SK-N-DZ (cell line): ENCODE results near the gene PAX8.
"Not testable (repeated sequence)": the region's sequence is repeated elsewhere in the genome, so short reads cannot be mapped to it uniquely, and the experiment has no call there.

Experiments used
- DNase-seq: peaks from one replicate; pipeline ENCODE4 v3.0.0-alpha.2; 2015; ENCODE audit warnings: low spot score

Gene PAX8

DNA sequence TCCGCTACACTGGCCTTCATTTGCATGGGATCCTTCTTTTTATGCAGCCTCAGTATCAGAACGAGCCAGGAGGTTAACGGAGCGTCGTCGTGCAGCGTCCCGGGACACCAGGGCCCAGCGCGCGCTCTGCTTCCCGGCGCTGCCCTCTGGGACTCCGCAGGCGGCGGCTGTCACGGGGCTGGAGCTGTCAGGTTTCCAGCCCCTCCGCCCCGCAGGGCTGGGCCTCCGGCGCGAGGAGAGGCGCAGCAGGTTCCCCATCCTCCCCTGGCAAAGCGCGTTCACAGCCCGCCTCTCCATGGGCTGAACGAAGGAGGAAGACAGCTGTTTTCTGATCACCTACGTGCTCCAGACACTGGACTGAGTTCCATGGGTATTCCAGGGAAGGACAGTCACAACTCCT, 12.5 kb upstream of the PAX8 start:
- DNase-seq, result no peak

DNA sequence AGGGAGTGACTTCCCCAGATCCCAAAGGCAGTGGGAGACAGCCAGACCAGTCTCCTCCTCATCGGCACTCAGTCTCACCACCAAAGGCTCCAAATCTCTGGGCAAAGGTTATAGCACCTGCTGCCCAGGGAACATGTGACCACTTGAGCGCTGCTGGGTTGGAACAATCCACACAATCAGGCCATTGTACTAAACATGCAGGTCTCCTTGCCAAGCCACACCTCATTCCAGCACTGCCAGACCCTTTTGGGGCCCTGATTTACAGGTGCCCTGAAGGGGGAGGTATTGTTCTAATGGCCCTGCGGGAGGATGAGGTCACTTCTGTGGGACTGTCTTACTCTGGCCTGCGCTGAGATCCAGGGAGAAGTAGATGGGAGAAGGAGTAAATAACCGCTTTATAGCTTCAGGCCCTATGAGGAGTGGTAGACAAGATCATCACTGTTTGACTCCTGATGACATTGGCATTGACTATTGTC, 10.0 kb upstream of the PAX8 start:
- DNase-seq, result not testable (repeated sequence)

DNA sequence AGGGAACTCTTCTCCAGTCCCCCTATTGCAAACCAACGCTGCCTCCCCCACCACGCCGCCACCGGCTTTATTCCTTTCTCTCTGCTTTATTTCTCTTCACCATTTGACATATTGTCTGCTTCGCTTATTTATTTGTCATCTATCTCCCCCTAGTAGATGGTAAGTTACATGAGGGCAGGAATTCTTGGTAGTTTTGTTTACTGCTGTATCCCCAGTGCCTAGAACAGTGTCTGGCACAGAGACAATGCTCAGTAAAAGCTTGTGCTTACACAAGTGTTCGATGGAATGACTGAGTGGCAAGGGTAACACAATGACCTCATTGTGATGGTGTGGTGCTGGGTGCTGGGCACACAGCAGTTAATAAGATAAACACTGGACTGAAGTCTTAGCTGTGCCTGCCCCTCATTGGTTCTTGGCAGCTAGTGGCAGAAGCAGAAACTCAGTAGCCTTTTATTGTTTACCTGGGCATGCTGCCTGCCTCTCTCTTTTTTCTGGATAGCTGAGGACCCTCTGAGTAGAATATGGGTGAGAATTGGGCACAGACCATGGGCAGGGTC, 9.5 kb upstream of the PAX8 start:
- DNase-seq, result not testable (repeated sequence)

DNA sequence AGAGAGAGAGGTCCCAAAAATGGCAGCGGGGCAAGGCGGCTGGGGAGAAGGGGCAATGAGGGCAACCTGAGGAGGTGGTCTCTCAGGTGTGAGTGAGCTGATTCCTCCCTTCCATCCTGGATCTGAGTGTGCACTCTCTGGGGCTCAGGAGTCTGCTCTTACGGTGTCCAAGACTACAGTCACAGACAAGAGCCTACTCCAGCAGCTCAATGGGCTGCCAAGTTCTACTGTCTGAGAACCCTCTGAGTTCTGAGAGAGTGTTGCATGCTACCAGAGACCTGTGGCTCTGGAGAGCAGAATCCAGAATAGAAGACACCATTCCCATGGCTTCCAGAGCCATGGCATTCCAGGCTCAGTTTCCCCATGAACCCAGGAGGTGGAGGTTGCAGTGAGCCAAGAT, 7.1 kb upstream of the PAX8 start:
- no peak for DNase-seq

DNA sequence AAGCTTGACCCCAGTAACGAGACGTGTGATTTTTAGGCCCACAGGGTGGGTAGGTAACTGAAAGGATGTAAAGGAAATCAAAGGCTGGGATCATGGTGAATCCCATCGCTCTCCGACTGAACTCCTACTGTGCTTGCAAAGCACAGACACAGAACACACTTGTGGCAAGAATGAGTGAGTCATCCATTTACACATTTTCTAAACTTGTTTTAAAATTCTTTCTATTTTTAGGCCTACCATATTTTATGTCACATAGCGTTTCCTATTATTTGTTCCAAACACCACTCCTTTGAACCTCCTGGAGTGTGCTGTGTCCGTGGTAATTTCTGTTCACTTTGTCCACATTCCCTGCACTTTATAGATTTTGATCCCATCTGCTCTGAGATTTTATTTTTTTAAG, 6.3 kb upstream of the PAX8 start:
- DNase-seq, result not testable (repeated sequence)

DNA sequence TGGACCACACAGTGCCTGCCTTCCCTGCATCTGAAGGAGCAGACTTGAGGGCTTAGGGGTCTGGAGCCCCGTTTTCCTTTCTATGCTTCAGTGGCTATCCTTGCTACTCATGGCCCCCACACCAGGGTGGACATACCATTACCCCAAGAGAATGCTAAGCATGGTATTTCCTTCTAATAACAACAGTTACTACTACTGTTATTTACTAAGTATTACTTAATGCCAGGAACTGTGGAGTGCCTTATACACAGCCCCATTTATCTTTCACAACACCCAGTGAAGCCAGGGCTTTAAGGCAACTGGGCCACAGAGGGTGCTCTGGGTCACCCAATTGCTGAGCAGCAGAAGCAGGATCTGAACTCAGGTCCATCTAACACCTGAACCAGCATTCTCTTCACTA, 5.8 kb upstream of the PAX8 start:
- DNase-seq, result no peak

DNA sequence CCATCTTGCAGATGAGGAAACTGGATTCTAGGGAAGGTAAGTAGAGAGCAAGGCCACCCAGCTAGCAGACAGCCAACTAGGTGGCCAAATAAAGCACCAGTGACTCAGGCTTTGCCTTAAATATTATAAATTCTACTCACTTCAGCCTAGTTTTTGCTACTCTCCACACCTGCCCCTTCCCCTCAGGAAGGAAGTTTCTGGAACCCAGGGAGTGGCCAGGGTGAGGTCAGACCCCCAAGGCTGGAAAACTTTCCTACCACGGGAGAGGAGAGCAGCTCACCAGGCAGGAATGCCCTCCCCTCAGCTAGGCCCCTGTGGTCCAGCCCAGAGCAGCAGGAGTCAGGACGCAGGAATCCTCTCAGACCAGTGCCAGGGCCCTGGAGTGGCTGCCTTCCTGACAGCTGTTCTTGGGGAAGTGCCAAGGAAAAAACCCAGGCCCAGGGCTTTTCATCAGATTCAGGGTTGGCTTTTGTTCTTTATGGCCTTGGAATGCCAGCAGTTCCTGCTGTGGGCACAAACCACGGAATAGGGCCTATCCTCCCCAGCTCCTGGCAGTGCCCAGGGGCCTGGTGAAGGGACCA, 5.1 kb upstream of the PAX8 start:
- no peak for DNase-seq

DNA sequence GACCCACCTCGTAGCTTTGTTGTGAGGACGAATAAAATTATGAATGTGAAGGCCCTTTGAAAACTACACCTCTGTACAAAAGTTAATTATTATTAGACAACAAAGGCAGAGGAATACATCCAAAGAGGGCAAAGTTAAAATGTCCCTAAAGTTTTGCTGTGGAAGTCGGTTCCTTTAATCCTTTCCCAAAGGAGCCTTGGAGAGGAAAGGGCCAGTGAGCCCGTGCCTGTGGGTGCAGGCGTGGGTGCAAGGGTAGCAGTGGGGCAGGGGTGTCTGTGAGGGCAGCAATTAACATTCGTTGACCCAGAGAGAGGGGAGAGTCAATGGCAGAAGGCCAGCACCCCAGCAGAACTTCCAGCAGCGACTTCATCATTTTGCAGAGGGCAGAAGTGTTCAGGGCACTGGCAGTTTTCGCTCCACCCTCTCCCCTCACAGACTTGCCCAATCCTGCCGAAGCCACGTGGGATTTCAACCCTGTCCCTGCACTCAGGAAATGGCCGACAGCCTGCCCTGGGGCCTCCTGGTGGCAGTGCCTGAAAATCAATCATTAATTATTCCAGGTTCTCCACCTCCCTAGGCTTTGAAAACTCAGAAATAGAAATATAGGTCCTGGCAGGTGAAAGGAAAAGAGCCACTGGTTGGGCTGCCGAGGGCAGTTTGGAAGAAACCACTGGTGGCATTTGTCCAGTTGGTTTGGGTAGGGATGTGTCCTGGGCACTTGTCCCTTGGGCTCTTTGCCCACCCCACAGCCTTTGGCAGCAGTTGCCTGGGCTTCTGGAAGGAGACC, 4.2 kb upstream of the PAX8 start:
- no peak for DNase-seq

DNA sequence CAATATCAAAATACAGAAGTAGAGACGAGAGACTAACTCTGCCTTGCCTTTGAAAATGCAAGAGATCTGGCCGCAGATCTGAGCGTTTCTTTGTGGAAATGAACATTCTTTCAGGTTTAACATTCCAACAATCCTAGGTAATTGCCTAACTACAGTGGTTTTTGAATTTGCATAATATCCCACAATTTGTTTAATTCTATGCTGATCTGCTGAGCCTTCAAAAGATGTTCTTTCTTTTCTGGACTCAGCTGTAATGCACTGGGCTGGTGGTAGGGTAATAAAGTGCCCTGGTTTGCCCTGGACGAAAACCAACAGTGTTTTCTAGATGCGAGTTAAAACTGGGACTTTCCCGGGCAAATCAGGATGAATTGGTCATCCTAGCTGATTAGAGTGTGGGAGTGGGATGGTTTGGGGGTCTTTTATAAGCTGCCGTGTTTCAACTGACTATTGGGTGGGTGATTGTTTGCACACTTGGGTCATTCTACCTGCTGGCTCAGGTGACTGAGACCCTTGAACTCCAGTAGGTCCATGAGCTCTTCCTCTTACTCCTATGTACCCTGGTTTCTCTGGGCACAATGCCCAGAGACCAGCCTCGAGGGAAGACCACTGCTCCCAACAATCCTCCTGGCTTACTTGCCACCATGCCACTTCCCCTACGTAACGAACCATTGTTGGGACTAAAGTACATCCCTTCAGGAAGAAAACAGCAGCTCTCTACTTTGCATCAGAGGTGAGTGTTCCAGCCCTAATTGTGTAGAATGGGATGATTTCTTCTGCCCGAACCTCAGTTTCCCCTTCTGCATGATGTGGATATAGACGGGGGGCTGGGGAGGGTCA, 3.4 kb upstream of the PAX8 start:
- no peak for DNase-seq

DNA sequence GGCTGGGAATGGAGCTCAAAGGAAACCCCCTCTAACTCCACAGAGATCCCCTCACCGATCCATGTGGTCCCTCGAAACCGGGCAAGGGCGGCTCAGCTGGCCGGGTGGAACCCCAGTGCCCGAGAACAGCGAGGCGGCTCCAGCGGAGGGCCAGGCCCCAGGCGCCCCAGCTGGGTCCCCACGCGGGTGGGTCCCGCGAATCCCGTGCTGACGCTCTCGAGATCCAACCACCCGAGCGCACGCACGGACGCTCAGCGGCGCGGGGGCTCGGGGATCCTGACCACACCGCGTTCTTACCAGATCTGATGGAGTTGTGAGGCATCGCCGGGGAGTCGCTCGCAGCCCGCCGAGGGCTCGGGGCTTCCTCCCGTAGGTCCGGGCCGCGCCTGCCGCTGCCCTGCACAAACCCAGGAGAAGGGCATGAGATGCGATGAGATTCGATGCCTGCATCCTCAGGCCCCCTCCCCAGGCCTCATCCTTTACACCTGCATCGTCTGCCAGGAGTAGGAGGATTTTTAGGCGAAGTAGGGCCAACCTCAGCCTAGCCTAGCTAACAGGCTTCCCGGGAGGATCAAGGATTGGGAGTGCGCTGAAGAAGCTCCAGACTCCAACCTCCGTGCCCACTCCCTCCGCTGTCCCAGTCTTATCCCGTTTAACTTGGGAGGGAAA, 514 bp downstream of the PAX8 start:
- no peak for DNase-seq

DNA sequence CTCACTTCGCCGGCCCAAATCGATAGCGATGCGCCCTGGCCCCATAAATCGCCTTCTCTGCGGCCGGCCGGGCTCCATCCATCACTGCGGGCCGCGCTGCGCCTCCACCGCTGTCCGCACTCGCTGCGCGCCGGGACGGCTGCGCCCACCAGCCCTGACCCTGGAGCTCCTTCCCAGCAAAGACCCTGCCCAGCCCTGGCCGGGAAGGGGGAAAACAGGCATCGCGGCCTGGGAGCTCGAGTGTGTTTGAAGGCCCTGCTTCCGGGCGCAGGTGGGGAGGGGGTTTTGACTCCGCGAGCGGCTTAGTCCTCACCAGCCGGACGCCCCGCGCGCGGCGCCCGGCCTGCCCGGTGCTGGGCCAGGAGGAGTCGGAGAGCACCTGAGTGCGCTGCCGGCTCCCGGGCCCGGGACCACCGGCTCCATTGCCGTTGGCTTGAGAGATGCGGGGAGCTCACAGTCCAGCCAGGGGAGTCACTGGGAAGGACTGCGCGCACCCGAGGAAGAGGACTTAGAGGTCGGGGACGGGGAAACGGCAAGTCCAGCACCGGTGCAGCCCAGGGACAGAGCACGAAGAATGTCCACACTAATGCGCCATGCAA, 1.1 kb downstream of the PAX8 start:
- DNase-seq, result no peak

DNA sequence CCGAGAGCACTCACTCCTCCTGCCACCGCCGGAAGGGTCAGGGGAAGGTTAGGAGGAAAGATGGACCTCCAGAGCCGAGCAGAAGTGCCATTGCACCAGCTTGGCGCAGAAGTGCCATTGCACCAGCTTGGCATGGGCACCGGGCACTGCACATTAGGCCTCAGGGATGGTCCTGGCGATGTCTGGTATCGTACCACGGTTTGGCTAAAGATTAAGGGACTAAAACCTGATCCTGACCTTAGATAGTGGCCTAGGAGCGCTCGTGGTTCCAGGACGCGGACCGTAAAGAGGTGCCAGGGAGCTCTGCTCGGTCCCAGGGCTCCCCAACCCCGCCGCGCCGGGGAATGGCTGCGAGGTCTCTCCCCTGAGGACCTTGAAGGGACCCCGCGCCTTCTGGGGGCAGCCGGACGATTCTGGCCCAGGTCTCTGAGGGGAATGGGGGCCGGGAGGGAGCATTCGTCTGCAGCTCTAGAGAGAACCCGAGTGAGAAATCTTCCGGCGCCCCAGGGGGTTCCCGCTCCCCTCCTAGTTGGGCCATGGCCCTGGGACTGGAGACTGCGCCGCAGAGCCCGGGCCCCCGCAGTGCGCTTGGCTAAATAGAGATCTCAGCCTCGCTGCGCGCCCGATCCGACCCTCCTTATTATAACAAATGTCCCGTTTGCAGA, 1.8 kb downstream of the PAX8 start:
- no peak for DNase-seq

DNA sequence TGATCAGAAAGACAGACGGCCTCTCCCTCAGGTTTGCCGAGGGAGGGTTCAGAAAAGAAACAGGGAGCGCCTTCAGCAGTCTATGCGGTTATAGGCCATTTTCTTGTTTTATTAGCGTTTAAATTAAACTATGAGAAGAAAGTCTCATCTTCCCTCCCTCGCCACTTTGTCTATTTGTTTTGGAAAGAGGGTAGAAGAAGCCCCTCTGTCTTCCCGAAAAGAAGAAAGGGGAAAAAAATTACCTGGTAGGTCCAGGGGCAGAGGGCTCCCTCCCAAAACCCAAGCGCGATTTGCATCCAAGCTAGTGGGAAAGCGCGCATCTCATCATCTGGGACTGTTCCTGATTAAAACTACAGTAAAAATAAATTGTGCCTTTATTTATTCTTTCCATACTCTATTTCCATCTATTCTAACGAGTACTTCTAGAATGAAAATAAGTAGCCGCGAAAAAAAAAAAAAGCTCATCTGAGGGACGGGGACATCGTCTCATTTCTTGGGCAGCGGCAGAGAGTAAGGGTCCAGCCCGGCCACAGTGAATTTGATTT, 2.4 kb downstream of the PAX8 start:
- DNase-seq, result no peak

DNA sequence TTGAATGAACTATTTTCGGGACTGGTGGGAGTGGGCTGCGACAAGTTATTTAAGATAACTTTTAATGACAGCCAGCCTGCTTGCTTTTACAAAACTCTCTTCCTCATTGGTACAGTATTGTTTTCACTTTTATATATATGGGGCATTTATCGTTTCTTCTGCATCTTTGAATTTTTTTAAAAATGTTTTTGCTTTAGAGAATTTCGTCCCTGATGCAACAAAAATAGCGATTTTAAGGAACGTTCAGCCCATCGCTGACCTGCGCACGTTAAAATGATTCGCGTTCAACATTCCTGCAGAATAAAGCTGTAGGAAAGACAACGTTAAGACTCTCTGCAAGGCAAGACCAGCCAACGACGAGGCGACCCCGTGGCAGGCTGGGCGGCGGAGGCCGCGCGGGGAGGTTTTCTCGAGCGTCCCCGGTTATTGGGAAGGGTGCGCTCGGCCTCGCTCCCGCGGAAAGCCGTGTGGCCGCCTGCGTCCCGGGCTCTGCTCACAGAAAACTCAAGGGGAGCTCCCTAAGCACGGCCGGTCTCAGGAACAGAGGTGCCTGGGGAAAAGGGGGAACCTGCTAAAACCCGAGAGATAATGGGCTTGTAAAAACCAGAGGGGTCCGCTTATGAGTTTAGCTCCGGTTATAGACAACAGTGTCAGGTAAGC, 3.0 kb downstream of the PAX8 start:
- no peak for DNase-seq

DNA sequence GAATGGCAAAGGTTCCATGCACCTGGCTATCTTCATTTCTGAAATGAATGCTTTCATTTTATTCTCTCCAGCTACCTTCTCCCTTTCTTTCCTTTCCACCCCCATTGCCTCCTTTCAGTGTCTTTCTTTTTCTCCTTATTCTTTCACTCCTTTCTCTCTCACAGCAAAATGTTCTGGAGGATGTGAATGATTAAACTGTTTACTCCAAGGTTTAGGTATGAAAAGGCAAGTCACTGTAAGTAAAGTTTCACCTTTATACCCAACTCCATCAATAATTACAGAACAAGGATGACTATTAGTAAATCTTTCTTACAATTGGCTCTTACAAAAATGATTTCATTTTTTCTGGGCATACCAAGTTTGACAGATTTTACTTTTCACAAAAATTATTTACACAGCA, 4.3 kb downstream of the PAX8 start:
- no peak for DNase-seq

DNA sequence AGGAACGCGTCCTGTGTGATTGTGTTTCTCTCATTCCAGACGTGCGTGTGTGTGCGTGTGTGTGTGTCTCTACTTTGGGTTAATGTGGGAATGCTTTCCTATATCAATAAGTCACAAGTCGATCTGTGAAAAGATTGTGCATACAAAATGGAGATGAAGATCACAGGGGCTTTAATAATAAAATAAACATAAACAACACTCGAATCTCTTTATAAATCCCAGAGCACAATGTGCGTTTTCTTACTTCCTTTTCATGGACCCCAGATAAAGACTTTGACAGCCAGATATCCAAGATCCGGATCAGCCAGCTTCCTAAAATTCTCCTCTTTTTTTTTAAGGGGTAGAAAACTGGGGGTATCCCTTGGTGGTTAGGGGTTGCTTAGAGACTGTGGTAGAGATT, 4.7 kb downstream of the PAX8 start:
- no peak for DNase-seq

DNA sequence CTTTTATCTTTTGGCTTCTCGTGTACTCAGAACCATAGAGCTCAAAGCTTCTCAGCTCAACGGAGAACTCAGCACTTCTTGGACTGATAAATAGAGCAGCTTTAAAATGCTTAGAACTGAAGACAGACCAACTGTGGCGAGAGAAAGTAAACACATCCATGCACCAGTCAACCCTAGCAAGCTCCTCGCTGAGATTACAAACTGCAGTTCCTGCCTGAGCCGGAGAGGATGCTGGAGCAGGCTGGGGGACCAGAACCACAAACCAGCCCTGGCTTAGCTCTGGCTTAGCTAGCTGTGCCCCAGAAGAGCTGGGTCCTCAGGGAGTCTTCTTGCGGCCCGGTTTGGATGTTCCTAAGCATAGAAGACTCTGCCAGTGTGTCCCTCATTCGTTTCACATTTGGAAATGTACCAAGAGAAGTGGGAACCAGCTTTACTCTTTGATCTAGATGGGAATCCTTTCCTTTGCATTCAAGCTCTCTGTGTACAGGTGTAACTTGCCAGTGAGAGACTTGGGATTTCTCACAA, 5.6 kb downstream of the PAX8 start:
- no peak for DNase-seq

DNA sequence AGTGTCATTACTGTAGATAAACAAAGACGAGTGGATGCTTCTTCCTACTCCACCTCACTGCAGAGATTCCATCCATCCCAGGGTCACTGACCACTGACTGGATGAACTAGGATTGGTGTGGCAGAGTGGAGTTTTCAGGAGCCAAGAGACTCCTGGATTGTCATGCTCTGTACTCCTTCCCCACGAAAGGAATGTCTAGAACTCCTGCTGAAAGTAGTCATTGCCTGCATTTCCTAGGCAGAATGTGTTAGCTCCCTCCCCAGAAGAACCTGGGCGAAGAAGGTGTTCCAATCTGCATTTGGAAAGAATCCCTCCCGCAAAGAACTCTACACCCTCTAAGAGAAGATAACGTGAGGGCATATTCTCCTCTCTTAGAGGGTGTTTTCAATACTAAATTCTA, 6.2 kb downstream of the PAX8 start:
- DNase-seq, result no peak

DNA sequence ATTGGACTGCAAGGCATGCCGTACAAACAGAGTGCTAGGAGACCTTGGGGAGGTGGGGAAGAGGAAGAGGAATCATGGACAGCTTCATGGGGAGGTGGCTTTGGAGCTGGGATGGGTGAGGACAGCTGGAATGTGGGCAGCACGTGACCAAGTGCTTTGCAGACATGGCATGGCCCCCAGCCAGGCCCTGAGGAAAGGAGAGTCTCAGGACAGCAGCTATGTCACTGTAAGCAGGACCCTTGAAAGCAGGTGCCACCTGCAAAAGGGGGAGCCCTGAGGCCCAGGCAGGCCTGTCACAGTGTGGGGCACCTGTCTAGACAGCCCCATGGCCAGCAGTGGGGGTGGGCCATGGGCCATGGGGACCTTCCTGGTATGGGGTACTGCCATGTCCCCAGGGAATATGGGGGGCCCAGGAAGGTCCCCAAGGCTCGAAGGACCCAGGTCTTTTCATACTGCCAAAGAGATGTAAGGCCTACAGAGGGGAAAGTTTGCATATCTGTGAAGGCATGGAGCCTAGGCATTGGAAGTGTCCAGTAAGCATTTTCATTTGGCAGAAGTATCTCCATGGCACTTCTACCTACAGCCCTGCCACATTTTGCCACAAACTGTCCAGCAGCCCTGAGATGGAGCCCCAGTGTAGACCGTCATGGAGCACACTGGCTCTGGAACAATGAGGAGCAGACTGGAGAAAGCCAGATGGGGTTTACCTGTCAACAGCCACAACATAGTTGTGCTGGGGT, 9.9 kb downstream of the PAX8 start:
- DNase-seq, result no peak
